Left hindlimb (tissue), 1 donor: ENCODE data around the gene CCL4L2.
"Not testable (repeated sequence)": the region's sequence is repeated elsewhere in the genome, so short reads cannot be mapped to it uniquely, and the experiment has no call there.

Experiments used
- DNase-seq: peaks from one replicate; pipeline ENCODE4 v3.0.0-alpha.2; 2018

CCL4L2 gene

DNA sequence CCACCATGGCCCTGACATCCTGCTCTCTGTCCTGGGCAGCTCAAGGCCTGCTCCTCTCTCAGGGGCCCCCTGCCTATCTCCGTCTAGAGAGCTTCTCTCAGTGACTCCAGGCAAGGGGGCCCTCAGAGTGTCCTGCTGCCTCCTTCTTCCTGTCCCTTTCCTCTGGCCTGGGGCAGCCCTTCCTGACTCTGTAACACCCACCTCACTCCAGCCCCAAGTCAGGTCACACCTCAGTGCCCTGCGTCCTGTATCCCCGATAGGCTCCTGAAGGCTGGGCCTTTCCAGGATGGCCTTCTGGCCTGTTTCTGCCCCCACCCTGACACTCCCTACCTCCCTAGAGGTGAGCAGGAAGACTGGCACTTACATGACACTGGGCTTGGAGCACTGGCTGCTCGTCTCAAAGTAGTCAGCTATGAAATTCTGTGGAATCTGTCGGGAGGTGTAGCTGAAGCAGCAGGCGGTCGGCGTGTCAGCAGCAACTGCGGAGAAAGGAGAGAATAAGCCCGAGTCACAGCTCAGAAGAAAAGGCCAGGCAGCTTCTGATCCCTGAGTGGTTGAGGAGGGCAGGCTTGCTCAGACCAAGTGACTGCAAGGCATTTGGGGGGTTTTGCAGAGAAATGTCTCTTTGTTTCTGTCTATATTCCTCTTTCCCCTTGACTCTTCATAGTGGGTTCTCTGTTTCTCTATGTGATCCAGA lies 15.3 kb upstream of the CCL4L2 start:
- DNase-seq: no peak

DNA sequence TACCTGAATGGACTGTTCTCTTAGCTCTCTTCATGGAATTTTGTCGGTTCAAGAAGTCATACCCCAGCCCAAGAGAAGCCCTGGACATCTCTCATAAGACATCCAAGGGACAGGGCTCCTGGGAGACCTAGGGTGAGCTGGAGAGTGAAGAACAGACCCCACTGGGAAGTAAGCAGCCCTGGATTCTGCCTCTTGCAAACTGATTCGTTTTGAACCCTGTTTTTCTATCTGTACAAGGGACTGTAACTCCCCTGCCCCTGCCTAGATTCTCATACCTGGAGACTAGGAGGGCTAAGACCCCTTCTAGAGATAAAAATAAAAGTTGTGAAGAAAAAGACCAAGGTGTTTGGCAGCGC lies 14.8 kb upstream of the CCL4L2 start:
- DNase-seq: no peak

DNA sequence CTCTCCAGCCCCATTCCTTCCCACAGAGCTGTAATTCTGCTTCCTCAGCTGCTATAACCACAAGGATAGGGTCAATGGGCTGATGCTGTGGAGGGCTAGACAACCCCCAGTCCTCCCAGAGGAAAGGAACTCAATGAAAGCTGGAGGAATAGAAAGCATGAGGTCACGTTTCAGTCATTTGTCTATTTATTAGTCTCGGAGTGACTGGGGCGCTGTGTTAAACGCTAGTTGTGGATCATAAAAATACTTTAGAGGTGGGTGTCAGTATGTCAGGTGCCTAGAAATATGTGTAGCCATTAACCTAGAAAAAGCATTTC lies 13.5 kb upstream of the CCL4L2 start:
- DNase-seq: no peak

DNA sequence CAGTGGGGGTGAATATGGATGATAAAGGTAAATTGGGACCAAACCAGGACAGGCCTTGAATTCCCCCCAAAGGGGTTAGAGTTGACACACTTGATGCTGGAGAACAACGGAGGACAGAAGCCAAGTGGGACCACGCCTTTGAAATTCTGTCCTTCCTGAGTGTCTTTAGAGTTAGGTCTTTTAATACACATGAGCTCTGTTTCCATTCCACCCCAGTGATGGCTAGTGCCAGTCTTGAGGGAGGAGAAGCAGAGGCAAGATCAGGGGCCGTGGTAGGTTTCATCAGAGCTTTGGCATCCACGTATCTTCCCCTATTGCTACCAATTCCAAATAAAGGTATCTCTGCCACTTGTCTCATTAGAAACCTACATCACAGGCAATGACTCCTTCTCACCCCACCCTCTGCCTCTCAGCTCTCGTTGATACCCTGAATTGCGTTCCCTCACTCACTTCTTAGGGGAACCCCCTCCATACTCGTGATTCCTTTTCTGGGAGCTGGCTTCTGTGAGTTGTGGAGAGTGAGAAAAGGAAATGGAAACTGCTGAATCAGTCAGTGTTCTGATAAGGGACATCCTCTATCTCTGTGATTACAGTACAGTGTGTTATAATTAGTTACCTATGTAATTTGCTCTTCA lies 11.9 kb upstream of the CCL4L2 start:
- no peak for DNase-seq

DNA sequence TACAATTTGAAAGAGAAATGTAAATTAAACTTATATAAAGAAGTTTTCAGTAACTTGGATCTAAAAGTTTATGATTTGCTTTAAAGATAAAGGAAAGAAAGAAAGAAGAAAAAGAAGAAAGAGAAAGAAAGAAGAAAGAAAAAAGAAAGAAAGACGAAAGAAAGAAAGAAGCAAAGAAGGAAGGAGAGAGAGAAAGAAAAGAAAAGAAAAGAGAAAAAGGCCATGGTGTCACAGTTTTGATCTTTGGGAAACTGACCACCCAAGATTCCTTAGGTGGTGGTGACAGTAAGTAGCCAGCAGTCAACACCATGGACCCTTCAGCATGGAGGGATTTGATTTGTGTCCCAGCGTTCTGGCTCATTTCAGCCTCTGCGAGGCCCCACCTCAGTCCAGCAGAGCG lies 9.8 kb upstream of the CCL4L2 start:
- DNase-seq: not testable (repeated sequence)

DNA sequence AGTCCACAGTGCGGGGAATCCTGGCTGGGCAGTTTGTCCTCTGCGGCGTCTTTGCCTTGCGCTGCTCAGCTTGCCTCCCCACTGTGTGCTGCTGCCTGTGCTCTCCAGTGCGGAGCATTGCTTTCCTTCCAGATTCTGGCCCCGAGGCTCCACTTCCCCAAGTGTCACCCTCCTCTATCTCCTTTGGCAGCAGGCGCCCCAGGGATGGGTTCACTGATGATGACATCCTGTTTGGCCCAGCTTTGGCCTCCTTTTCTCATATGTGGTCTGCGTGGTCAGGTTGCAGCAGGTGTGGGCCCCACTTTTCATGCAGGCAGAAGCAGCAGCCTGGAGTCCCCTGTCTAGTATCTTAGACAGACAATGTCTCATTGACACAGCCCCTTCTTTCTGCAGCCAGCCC lies 9.4 kb upstream of the CCL4L2 start:
- DNase-seq: not testable (repeated sequence)

DNA sequence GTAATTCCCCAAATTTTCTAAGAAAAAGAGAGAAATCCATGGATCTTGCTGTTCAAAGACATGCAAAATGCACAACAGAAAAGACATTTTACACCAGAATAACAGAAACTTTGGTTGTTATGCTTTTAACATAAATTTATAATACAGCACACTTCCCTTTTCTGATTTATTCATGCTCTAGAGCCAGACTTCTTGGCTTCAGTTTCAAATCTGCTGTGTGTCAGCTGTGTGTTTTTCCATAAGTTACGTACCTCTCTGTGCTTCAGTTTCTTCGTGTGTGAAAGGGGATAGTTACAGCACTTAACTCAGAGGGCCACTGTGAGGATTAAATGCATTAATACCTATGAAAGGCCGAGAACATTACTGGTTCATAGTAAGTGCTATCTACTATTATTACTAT lies 7.5 kb upstream of the CCL4L2 start:
- no peak for DNase-seq

DNA sequence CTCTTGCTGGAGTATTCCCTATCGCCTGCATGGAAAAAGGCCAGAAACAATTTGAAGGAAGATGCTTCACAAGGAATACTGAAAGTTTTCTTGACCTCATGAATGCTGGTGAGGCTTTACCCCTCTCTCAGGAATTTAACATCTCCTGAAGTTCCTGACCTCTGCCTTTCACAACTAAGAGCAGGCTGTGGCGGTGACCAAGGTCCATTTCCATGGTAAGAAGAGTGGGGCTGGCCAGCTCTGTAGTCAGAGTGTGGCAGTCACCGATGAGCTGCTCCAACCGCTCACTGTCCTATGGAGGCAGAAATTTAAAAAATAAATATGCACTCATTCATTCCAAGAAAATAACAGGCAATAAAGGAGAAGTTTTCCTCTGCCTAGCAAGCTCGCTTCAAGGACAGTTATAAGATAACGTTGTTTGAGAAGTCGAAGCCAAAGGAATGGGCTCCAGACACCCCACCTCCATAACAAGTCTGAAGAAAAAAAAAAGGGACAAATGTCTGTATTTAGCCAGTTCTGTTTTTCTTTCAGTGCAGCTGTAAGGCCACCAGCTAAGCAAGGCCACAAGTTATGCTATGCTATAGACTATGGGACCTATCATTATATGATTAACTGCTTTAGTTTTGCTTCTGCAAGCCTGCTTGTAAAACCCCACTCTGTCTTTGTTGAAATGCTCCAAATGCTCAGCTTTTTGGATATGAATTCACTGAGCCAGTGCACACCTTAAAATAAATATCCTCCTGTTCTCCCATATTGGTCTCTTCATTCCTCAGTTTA lies 6.0 kb upstream of the CCL4L2 start:
- no peak for DNase-seq

DNA sequence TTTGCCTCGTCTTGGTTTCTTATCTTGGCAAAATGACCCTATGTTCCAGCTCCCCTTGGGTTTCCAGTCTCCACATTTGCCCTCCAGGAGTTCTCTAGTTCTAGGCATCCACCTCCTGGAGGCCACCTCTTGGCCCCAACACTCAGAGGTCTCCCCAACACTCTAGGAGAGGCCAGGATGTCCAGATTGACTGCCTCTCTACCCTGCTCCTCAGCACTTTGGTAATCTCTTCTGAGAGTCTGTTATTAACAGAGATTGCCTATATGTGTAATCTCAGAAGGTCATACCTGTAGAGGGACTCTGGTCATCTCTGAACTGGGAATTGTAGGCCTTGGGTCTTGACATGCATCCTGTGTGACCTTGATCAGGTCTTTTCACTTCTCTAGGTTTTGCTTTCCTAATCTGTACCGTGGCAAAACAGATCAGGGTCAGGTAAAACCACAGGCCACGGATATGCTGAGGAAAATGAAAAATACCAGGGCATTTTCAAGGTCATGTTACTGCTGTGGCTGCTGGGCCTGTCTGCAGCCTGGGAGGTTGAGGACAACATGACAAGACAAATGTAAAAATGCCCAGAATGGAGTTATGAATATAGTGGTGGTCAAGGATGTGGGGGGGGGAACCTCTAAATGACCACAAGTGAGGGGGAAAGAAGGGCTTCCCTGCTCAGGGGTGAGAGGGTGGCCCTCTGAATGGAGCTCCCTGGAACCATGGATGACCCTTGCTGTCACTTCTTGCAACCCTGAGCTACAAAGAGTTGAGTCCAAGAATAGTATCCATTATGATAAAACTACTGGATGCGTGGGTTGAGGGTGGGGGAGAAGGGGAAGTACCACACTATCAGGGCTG lies 5.0 kb upstream of the CCL4L2 start:
- no peak for DNase-seq

DNA sequence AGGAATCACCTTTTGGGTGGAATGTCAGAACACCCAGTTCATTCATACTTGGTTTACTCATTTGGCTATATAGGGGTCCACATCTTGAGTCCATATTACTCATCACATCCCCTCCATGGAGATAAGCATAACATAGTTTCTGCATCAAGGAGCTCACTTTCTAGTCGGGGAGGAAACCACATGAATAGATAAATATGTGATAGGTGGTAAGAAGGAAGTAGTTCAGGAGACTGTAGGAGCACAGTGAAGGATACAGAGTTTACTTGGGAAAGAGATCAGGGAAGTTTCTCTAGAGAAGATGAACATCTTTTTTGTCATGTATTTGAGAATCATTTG lies 4.4 kb upstream of the CCL4L2 start:
- DNase-seq: not testable (repeated sequence)

DNA sequence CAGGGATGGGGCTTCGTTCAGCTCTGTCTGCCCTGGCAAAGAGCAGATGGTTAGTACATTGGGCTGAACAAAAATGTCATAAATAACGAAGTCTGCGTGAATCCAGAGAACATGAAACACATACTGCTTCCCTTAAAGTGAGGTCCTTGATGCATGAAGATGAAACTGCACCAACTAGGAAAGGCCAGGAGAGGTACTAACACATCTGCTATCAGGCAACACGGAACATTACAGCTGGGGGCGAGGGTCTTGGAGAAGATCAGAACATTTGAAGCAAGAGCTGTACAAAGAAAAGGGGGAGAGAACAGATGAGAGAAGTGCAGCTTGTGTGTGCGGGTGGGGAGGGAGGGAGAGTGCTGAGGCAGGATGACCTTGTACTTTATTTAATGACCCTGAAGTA lies 3.5 kb upstream of the CCL4L2 start:
- DNase-seq: not testable (repeated sequence)

DNA sequence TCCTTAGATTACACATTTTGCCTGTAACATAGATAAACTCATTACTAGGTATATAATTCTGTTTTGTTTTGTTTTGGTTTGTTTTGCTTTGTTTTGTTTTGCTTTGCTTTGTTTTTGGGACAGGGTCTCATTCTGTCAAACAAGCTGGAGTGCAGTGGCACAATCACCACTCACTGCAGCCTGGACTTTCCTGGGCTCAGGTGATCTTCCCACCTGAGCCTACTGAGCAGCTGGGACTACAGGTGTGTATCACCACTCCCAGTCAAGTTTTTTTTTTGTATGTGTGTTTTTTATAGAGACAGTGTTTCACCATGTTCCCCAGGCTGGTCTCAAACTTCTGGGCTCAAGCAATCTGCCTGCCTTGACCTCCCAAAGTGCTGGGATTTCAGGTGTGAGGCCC lies 1.3 kb upstream of the CCL4L2 start:
- no peak for DNase-seq

DNA sequence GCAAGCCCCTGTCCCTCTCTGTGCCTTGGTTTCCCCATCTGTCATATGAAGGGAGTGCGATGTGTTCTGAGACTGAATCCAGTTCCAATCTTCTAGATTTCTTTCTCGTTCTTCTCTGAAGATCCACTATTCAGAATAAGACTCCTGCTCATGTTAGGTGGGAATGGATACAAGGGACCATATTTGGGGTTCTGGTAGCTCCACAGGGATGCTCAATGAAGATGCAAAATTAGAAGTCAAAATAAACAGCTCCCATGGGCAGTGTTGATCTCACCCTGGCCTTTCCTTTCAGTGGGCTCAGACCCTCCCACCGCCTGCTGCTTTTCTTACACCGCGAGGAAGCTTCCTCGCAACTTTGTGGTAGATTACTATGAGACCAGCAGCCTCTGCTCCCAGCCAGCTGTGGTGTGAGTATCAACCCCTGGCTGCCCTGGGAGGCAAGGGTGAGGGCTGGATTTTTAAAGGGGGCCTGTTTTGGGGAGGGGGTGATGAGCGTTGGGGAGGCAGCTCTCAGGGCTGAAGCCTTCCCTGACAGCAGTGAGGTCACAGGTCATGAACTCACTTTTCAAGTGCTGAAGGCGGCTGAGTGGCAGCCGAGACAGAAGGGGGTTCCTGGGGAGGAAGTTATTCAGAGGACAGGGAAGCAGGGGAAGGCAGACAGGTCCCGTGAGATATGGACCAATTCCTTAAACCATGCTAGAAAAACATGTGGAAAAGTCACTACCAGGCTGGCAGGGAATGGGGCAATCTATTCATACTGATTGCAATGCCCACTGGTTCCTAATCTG lies 815 bp downstream of the CCL4L2 start:
- DNase-seq: not testable (repeated sequence)

DNA sequence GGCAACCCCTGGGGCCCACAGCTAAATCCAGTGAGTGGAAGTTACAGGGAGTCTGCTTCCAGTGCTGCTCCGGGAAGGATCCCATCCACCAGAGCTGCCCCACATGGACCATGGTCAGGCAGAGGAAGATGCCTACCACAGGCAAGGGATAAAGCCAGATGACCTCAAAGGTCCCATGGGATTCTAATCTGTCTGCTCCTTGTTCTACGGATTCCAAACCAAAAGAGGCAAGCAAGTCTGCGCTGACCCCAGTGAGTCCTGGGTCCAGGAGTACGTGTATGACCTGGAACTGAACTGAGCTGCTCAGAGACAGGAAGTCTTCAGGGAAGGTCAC lies 1.4 kb downstream of the CCL4L2 start:
- no peak for DNase-seq

DNA sequence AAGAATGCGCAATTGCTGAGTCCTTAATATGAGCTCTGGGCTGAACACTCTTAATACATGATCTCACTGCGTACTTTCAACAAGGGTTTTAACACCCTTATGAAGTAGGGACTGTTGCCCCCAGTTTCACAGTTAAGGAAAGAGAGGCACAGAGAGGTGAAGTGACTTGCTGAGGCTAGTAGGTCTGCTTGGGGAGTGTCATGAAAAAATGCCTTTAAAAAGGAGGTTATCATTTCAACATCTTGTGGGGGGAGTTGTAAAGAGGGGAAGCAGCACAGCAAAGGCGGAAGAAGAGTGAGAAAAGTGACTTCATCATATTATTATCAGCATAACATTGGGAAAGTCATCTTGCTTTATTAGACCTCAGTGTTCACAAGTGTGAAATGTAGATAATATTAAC lies 2.1 kb downstream of the CCL4L2 start:
- no peak for DNase-seq

DNA sequence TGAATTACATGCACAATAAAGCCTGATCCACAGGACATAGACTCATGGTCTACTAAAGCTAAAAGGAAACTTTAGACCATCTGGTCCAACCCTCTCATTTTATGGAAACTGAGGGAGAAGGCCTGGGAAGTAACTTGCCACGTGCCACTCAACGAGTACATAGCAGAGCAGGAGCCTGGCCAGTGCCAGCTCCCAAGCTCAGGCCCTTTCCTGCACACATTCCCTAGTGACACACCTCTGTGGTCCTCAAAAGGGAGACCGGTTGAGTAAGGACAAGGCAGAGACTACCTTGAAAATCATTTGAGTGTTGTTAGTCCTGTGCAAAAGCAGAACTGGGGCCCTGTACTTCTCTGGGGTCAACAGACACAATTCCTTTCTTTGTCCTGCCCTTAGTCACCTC lies 2.8 kb downstream of the CCL4L2 start:
- no peak for DNase-seq

DNA sequence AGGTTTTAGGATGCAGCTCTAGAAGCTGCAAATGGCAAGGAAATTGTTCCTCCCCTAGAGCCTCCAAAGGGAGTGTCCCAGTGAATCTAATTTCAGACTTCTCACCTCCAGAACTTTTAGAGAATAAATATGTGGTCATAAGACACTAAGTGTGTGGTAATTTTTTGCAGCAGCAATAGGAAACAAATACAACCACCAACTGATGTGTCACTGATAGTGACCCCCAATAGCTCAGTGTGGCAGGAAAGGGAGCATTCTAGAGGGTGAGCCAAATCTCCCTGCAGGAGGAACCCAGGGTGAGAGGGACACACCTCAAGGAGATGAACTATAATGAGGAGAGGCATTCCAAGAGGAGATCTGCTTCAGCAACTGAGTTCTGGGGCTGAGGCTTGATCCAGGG lies 4.1 kb downstream of the CCL4L2 start:
- DNase-seq: no peak

DNA sequence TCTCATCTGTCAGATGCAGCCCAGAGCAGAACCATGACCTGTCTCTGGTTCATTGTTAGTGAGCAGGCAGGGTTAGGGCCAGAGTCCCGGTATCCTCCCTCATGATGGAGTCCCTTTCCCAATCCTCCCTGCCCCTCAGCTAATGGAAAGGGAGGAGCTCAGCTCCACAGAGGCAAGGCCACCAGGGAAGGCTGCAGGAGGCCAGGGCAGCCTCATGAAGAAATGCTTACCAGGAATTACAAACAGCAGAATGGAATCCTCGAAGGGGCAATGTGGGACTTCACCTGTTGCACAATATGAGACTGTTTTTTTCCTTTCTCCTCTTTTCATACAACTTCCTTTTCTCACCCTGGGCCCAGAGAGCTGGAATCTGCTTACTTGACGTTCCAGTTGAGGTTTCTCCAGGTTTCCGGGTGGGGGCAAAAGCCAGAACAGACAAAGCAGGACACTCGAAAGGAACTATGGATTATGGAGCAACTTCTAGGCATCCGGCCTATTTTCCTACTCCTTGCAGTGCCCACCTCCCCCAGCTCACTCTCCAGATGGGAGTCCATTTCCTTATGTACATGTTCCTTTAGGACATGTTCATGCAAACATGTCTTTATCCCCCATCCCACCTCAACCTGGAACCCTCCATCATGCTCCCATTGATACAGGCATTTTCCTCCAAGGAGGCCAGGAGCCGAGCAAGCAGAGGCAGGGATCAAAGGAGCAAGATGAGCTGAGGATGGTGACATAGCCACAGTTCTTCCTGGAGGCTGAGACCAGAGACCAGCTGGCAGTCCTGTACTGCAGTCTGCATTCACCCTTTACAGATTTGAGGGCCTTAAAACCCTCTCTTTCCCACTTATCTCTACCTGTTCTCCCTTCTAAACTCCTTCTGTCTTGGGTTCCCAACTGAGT lies 4.8 kb downstream of the CCL4L2 start:
- not testable (repeated sequence) for DNase-seq

DNA sequence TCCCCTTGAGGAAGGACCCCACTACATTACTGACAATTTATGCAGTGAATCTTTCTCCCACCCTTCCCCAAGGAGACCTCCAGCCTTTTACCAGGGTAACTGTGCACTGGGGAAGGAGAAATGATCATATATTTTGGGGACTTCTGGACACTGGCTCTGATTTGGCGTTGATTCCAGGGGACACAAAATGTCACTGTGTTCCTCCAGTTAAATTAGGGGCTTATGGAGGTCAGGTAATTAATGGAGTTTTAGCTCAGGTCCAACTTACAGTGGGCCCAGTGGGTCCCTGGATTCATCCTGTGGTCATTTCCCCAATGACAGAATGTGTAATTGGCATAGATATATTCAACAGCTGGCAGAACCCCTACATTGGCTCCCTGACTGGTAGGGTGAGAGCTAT lies 8.7 kb downstream of the CCL4L2 start:
- not testable (repeated sequence) for DNase-seq

DNA sequence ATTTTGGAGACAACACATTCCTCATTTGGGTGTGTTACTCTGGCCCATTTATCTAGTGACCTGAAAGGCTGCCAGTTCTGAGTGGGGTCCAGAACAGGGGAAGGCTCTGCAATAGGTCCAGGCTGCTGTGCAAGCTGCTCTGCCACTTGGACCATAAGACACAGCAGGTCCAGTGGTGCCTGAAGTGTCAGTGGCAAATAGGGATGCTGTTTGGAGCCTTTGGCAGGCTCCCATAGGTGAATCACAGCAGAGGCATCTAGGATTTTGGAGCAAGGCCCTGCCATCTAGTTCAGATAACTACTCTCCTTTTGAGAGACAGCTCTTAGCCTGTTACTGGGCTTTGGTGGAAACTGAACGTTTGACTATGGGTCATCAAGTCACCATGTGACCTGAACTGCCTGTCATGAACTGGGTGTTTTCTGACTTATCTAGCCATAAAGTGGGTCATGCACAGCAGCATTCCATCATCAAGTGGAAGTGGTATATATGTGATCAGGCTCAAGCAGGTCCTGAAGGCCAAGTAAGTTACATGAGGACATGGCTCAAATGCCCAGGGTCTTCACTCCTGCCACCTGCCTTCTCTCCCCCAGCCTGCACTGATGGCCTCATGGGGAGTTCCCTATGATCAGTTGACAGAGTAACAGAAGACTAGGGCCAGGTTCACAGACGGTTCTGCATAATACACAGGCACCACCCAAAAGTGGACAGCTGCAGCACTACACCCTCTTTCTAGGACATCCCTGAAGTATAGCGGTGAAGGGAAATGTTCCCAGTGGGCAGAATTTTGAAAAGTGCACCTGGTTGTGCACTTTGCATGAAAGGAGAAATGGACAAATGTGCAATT lies 10.1 kb downstream of the CCL4L2 start:
- DNase-seq: not testable (repeated sequence)

DNA sequence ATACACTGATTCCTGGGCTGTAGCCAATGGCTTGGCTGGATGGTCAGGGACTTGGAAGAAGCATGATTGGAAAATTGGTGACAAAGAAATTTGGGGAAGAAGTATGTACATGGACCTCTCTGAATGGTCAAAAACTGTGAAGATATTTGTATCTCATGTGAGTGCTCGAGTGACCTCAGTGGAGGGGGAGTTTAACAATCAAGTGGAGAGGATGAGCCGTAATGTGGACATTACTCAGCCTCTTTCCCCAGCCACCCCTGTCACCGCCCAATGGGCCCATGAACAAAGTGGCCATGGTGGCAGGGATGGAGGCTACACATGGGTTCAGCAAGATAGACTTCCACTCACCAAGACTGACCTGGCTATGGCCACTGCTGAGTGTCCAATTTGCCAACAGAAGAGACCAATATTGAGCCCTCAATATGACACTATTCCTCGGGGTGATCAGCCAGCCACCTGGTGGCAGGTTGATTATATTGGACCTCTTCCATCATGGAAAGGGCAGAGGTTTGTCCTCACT lies 10.8 kb downstream of the CCL4L2 start:
- DNase-seq: not testable (repeated sequence)
